HG02678 (cell line): ENCODE data around the gene ZBTB37.
"Not testable (repeated sequence)": the region's sequence is repeated elsewhere in the genome, so short reads cannot be mapped to it uniquely, and the experiment has no call there.

Experiments
- ATAC-seq: cut with Tn5 transposase; IDR thresholded peaks from one replicate; pipeline ENCODE4 v1.9.1; 2021; ENCODE audit warnings: mild to moderate bottlenecking, moderate library complexity; ENCODE audit not compliant: unreplicated experiment

The ZBTB37 gene, protein sequence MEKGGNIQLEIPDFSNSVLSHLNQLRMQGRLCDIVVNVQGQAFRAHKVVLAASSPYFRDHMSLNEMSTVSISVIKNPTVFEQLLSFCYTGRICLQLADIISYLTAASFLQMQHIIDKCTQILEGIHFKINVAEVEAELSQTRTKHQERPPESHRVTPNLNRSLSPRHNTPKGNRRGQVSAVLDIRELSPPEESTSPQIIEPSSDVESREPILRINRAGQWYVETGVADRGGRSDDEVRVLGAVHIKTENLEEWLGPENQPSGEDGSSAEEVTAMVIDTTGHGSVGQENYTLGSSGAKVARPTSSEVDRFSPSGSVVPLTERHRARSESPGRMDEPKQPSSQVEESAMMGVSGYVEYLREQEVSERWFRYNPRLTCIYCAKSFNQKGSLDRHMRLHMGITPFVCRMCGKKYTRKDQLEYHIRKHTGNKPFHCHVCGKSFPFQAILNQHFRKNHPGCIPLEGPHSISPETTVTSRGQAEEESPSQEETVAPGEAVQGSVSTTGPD

DNA sequence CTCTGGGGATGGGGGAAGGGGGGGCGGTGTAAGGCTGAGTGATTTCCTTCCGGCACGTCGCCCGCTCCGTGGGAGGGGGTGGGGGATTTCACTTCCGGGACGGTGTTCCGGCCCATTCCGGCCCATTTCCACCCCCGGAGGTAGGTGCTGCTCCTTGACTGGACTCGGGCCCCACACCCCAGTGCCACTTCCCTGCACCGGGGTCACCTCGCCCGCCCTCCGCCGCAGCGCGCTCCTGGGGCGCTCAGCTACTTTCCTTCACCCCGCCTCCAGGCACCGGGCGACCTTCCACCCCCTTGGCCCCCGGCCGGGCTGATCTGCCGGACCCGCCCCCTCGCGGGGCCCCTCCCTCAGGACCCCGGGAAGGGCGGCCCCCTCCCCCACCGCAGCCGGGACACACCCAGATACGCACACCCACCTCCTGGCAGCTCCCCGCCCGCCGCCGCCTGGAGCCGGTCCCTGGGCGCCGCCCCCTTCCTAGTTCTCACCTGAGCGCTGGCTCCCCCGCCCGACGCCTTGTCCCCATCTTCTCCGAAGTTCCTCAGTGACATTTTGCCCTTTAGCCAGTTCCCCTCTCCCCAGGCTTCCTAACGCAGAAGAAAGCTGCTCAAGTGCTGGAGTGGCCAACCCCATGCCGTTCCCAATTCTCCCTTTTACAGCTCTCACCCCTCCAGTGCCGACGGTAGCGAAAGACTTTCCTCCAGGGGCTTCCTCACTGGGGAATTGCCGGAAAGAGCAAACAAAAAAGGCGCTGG, at the start of gene ZBTB37:
ZBTB37 (plus strand) TSS at position 115 of the 755 bp plus-strand sequence. CDS start 1,846 bp downstream, outside the sequence.
- ATAC-seq: peak; percentile 63

DNA sequence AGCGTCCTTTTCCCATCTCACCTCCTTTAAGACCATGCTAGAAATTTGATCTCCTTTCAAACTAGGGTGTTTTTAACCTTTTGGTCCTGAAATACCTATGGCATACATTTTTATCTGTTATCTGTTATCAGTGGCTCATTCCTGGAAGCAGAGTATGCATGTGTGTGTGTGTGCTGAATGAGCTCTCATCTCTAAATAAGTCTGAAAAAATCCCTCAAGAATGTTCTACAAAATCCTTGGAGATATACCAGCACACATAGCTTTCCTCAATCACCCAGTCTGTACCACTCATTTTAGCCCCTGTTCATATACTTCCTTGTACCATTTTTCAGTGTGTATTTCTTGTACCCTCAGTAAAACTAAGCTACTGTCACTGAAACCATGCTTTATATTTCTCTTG, 49.7 kb upstream of the ZBTB37 start:
- no peak for ATAC-seq

DNA sequence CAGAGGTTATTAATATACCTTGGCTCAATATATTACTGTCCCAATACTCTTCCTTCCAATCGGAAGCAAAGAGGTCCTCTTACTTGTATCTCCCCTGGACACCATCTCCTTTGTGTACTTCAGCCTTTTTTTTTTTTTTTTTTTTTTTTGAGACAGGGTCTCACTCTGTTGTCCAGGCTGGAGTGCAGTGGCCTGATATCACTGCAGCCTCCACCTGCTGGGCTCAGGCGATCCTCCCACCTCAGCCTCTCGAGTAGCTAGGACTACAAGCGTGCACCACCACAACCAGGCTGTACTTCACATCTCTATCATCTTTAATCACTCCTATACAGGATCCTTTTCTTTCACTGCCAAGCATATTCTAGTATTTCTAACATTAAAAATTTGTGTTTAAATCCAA, 46.5 kb upstream of the ZBTB37 start:
- no peak for ATAC-seq

DNA sequence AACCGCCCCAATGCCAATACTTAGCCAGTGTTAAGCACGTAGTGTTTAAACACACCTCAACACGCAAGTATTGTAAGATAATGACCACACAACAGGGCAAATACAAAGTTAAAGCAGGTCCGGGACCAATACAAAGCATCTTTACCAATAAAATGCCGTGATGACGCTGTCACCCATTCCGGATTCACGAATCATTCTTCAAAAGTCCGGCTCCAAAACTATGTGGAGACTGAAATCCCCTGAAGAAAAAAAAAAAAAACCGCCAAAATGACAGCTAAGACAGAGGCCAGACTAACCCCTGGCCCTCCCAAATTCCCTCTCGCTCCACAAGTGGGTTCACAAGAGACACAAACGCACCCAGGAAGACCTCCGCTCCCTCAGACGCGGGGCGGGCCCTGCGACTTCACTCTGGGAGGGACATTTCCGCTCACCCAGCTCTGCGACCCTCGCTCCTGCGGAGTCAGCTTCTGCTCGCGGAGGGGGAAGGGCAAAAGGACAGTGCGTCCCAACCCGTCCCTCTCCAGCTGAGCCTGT, 44.3 kb upstream of the ZBTB37 start:
- ATAC-seq: peak; percentile 42

- ATAC-seq: peak; percentile 84
Measured at GRCh38 chr1:173824315-173825081, 43.7 kb upstream of the ZBTB37 start, which contains the start of the genes CENPL and DARS2. CENPL (minus strand) TSS chr1:173824883; CDS start chr1:173811299, 13,584 bp downstream. DARS2 (plus strand) TSS chr1:173824673; CDS start chr1:173825230, 557 bp downstream.

DNA sequence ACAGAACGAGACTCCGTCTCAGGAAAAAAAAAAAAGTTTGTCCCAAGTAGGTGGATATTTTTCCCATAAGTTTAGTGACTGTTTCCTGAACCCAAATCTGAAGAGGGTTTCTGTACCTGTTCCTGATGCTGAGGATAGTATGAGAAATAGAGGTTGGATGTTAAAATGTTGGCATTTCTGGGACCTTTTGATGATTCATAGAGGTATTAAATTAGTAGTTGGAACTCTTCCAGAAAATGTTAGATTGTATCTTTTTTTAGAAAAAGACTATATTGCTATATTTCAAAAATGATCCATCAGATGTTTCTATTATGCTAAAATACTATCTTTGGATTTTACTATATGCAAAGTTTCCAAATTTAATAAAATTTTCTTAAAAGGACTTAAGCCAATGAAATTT, 40.6 kb upstream of the ZBTB37 start:
- no peak for ATAC-seq

- no peak for ATAC-seq
Measured at GRCh38 chr1:173832748-173833147, 35.4 kb upstream of the ZBTB37 start.

- no peak for ATAC-seq
Measured at GRCh38 chr1:173852105-173852504, 16.1 kb upstream of the ZBTB37 start.

GRCh38 chr1:173853074-173853473, 15.1 kb upstream of the ZBTB37 start:
- ATAC-seq: no peak

GRCh38 chr1:173856014-173856413, 12.2 kb upstream of the ZBTB37 start:
- no peak for ATAC-seq

GRCh38 chr1:173856903-173857302, 11.3 kb upstream of the ZBTB37 start:
- no peak for ATAC-seq

DNA sequence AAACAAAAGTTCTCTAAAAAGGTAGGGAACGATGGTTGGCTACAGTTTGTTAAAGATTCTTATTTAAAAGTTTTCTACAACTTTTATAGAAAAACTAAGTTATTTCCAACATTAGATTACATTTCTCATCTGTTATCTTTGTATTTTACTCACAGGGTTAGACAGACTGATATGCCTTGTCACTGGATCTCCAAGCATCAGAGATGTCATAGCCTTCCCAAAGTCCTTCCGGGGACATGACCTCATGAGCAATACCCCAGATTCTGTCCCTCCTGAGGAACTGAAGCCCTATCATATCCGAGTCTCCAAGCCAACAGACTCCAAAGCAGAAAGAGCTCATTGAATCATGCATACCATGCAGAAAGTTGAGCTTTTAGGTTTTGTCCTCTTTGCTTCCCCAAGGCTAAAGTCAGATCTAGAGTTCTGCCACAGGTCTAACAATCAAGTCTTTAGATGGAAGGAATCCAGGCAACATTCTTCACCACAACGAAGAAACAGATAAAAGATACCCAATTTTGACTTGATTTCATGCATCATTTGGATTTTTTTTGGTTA, 10.7 kb upstream of the ZBTB37 start:
- ATAC-seq: no peak

DNA sequence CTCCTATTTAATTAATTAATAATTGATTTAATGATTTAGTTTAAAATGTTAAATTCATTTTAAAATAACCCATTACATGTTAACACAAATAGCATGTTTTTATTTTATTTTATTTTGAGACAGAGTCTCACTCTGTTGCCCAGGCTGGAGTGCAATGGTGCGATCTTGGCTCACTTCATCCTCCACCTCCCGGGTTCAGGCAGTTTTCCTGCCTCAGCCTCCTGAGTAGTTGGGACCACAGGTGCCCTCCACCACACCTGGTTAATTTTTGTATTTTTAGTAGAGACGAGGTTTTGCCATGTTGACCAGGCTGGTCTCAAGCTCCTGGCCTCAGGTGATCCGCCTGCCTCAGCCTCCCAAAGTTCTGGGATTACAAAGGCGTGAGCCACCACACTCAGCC, 8.6 kb upstream of the ZBTB37 start:
- not testable (repeated sequence) for ATAC-seq

GRCh38 chr1:173860065-173860464, 8.1 kb upstream of the ZBTB37 start:
- no peak for ATAC-seq

DNA sequence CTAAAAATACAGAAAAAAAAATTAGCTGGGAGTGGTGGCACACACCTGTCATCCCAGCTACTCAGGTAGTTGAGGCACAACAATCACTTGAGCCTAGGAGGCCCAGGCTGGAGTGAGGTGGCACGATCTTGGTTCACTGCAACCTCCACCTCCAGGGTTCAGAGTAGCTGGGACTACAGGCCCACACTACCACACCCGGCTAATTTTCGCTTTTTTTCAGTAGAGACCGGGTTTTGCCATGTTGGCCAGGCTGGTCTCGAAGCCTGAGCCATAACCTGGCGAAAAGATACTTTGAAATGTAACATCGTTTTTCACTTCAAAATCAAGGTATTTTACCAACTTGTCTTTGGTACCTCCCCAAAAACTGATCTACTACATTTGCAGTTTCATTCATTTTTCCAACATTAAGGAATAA, 6.4 kb upstream of the ZBTB37 start:
- ATAC-seq: no peak

- not testable (repeated sequence) for ATAC-seq
Measured at GRCh38 chr1:173862146-173862768, 5.9 kb upstream of the ZBTB37 start.

DNA sequence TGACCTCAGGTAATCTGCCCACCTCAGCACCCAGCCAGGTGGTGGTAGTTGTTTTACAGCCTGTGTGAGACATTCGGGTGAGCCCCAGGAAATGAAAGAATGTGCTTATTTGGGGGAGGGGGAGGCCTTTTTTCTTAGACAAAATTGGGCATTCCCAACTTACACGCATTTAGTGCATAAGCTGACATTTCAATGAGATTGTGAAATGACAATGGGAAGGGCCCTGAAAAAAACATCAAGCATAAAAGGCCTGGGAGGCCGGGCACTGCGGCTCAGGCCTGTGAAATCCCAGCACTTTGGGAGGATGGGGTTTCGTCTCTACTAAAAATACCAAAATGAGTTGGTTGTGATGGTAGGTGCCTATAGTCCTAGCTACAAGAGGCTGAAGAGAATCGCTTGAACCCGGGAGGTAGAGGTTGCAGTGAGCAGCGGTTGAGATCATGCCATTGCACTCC, 5.4 kb upstream of the ZBTB37 start:
- no peak for ATAC-seq

DNA sequence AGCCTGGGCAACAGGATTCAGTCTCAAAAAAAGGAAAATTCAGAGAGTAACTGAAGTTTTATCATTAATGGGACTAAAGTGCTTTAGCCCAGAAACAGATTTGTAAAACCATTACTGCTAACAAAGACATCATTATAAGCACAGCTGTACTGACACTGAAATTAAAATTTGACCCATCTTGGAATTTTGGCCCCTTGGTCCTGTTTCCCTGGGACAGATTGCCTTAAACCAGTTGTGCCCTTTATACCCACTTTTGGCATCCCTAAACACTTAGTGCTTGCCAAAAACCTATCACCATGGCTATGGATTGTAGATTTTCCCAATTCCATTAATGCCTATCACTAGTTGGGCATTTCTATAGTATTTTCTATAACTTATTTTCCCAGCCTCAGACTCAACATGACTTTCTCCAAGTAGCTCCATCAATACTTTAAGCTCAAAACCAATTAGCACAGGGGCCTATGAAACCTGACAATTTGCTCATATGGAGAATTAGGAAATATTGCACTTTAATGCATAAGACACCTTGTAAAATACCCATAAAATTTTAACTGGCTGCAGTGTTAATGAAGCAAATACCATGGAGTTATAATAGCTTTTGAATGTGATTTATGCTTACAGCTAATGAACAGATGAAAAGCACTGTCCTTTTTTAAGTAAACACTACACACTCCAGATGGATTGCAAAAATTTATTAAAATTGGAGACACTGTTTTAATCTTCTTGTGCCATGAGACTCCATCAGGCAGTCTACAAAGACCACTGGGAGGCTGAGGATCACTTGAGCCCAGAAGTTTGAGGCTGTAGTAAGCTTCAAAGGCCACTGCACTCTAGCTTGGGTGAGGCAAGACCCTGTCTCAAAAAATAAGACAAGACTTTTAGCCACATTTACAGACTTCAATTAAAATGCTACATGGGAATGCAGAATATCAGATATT, 4.7 kb upstream of the ZBTB37 start:
- ATAC-seq: no peak
